HepG2 (cell line): ENCODE measurements around the gene SMYD2. TPM values are rescaled to one million over a fixed set of nuclear protein-coding genes. Genes with fewer than 3 reads are reported as not detected.
A peak's percentile ranks its signal among the peaks of the same experiment; 100 is the strongest.

Experiments
- ATAD3A ChIP-seq: sonication (generic); formaldehyde crosslinking; IDR thresholded peaks from 2 replicates; pipeline ENCODE4 v1.4.0; 2020; ENCODE audit warnings: missing genetic modification reagents
- ATF7-NPFF ChIP-seq: sonication (generic); formaldehyde crosslinking; IDR thresholded peaks from 2 replicates; pipeline ENCODE4 v1.8.1; 2023; ENCODE audit warnings: mild to moderate bottlenecking, low read depth, missing genetic modification reagents, moderate library complexity
- ATRX ChIP-seq: sonication (generic); formaldehyde crosslinking; IDR thresholded peaks from 2 replicates; pipeline ENCODE4 v1.4.0; 2020; ENCODE audit warnings: missing genetic modification reagents, borderline replicate concordance
- DMTF1 ChIP-seq: sonication (generic); formaldehyde crosslinking; IDR thresholded peaks from 2 replicates; pipeline ENCODE4 v1.4.0; 2020; ENCODE audit warnings: mild to moderate bottlenecking, missing genetic modification reagents
- GZF1 ChIP-seq: sonication (generic); formaldehyde crosslinking; IDR thresholded peaks from 2 replicates; pipeline ENCODE4 v1.5.1; 2020; ENCODE audit warnings: mild to moderate bottlenecking, missing genetic modification reagents
- HNF4A ChIP-seq: sonication (generic); formaldehyde crosslinking; IDR thresholded peaks from 2 replicates; pipeline ENCODE4 v1.4.0; 2020; ENCODE audit warnings: missing genetic modification reagents
- JARID2 ChIP-seq: sonication (generic); formaldehyde crosslinking; IDR thresholded peaks from 2 replicates; pipeline ENCODE4 v1.8.1; 2023; ENCODE audit warnings: missing genetic modification reagents, inconsistent platforms; ENCODE audit not compliant: insufficient replicate concordance
- MXD1 ChIP-seq: sonication (generic); formaldehyde crosslinking; IDR thresholded peaks from 2 replicates; pipeline ENCODE4 v1.4.0; 2020; ENCODE audit warnings: mild to moderate bottlenecking, missing genetic modification reagents
- NFKB2 ChIP-seq: sonication (generic); formaldehyde crosslinking; IDR thresholded peaks from 2 replicates; pipeline ENCODE4 v1.4.0; 2020; ENCODE audit warnings: missing genetic modification reagents, borderline replicate concordance
- RFX1 ChIP-seq: fragments of 450-650 bp; IDR thresholded peaks from 2 replicates; pipeline ENCODE4 v1.6.1; 2017
- SP2 ChIP-seq: sonication (generic); formaldehyde crosslinking; IDR thresholded peaks from 2 replicates; pipeline ENCODE4 v1.5.1; 2020; ENCODE audit warnings: mild to moderate bottlenecking, missing genetic modification reagents
- TOPORS ChIP-seq: sonication (generic); formaldehyde crosslinking; IDR thresholded peaks from 2 replicates; pipeline ENCODE4 v1.8.0; 2023; ENCODE audit warnings: mild to moderate bottlenecking, missing genetic modification reagents
- XBP1 ChIP-seq: sonication (generic); formaldehyde crosslinking; IDR thresholded peaks from 2 replicates; pipeline ENCODE4 v1.5.0; 2020; ENCODE audit warnings: missing genetic modification reagents
- XRCC5 ChIP-seq: fragments of 200-400 bp; formaldehyde crosslinking; optimal IDR thresholded peaks from 2 replicates; pipeline ENCODE3; 2017; ENCODE audit warnings: mild to moderate bottlenecking, low read length
- ZBTB42 ChIP-seq: sonication (generic); formaldehyde crosslinking; IDR thresholded peaks from 2 replicates; pipeline ENCODE4 v1.5.0; 2020; ENCODE audit warnings: mild to moderate bottlenecking, missing genetic modification reagents
- ZNF235 ChIP-seq: sonication (generic); formaldehyde crosslinking; IDR thresholded peaks from 2 replicates; pipeline ENCODE4 v1.8.1; 2023; ENCODE audit warnings: mild to moderate bottlenecking, missing genetic modification reagents, borderline replicate concordance
- ZNF672 ChIP-seq: sonication (generic); formaldehyde crosslinking; IDR thresholded peaks from 2 replicates; pipeline ENCODE4 v1.8.1; 2022; ENCODE audit warnings: missing genetic modification reagents
- ZNF75D ChIP-seq: sonication (generic); formaldehyde crosslinking; IDR thresholded peaks from 2 replicates; pipeline ENCODE4 v1.8.1; 2023; ENCODE audit warnings: missing genetic modification reagents, mild to moderate bottlenecking, borderline replicate concordance
- polyA plus RNA-seq, 8 experiments: library from polyadenylated mRNA; depleted of rRNA in 3 of 8; stranded (reverse) in 7 of 8; unstranded in 1 of 8; fragments of >200 nt; fragmentation: Illumina TruSeq in 4 of 8; extraction: Trizol in 4 of 8; gene quantifications; 2 replicates each; pipeline versions ENCODE4 v1.2.1 to v1.2.3, GENCODE V29; 2011 to 2016; ENCODE audit warnings: low read depth in 4 of 8, missing spikeins in 1 of 8, mixed read lengths in 1 of 8; ENCODE audit not compliant: insufficient read depth in 1 of 8
- total RNA-seq, 5 experiments: library from RNA; depleted of rRNA; stranded (reverse); fragments of >200 nt; fragmentation: Illumina TruSeq; extraction: Trizol; gene quantifications; 2 replicates each; pipeline ENCODE4 v1.2.3, GENCODE V29; 2016; ENCODE audit warnings: low read depth in 1 of 5
- TF ChIP-seq, protein P1 (sequence below): sonication (generic); formaldehyde crosslinking; IDR thresholded peaks from 2 replicates; pipeline ENCODE4 v1.4.0; 2020; ENCODE audit warnings: missing genetic modification reagents
- TF ChIP-seq, protein P2 (sequence below): sonication (generic); formaldehyde crosslinking; IDR thresholded peaks from 2 replicates; pipeline ENCODE4 v1.4.0; 2020; ENCODE audit warnings: low read depth, mild to moderate bottlenecking, missing genetic modification reagents
- TF ChIP-seq, protein P3 (sequence below): sonication (generic); formaldehyde crosslinking; IDR thresholded peaks from 2 replicates; pipeline ENCODE4 v1.4.0; 2020; ENCODE audit warnings: missing genetic modification reagents, borderline replicate concordance

The SMYD2 gene
- total and polyA plus RNA-seq, 2 of the 13 experiments (the other 11 are each of a cell fraction or from before 2014, with no cell fraction given) = 72.7 to 139 TPM

DNA sequence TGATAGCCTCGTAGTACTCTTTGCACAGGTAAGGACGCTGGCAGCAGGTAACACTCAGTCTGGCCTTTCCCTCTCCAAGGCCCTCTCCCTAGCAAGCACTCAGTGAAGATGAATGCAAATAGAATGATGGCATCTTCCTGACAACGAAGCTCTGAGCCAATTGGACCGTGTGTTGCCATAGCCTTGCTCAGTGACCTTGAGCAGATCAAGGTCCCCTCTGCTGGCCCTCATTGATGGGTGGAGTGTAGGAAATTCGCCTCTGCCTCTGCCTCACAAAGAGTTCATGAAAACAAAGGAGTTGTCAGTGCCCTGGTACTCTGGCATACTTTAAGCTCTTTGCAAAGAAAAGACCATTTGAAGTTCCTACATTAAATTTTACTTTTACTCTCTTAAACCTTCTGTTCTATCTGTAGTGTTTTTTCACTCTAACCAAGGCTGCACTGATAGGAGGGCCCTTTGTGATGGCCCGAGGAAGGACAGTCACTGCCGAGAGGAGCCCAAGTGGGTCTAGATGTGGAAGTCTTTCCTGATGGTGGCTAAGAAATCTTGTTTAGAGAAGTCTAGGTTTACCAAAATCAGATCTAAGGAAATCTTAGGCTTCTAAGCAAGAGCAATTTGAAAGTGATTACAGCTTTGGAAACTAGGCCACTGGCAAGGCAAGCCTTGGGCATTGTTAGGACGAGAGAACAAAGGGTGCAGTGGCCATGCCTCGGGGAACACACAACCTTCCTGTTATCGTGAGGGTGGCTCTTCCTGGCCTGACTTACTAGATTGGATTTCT is 38.2 kb downstream of the SMYD2 start (continued):
- TF ChIP-seq, protein P1, sequence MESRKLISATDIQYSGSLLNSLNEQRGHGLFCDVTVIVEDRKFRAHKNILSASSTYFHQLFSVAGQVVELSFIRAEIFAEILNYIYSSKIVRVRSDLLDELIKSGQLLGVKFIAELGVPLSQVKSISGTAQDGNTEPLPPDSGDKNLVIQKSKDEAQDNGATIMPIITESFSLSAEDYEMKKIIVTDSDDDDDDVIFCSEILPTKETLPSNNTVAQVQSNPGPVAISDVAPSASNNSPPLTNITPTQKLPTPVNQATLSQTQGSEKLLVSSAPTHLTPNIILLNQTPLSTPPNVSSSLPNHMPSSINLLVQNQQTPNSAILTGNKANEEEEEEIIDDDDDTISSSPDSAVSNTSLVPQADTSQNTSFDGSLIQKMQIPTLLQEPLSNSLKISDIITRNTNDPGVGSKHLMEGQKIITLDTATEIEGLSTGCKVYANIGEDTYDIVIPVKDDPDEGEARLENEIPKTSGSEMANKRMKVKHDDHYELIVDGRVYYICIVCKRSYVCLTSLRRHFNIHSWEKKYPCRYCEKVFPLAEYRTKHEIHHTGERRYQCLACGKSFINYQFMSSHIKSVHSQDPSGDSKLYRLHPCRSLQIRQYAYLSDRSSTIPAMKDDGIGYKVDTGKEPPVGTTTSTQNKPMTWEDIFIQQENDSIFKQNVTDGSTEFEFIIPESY (CRISPR knock-in tag) = no peak
- TF ChIP-seq MXD1 (CRISPR knock-in tag) (no peak), ATRX (CRISPR knock-in tag) (no peak), HNF4A (CRISPR knock-in tag) (peak; percentile 76), NFKB2 (CRISPR knock-in tag) (no peak), ZNF235 (CRISPR knock-in tag) (no peak), XBP1 (CRISPR knock-in tag) (no peak), XRCC5 (no peak), ATAD3A (no peak), ZNF75D (CRISPR knock-in tag) (no peak), SP2 (CRISPR knock-in tag) (no peak), JARID2 (no peak), RFX1 (peak; percentile 61), ZNF672 (CRISPR knock-in tag) (no peak), ZBTB42 (no peak), TOPORS (CRISPR knock-in tag) (no peak), DMTF1 (CRISPR knock-in tag) (no peak), ATF7-NPFF (CRISPR knock-in tag) (no peak), GZF1 (no peak)
- TF ChIP-seq, protein P2, sequence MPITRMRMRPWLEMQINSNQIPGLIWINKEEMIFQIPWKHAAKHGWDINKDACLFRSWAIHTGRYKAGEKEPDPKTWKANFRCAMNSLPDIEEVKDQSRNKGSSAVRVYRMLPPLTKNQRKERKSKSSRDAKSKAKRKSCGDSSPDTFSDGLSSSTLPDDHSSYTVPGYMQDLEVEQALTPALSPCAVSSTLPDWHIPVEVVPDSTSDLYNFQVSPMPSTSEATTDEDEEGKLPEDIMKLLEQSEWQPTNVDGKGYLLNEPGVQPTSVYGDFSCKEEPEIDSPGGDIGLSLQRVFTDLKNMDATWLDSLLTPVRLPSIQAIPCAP = no peak
- TF ChIP-seq, protein P3, sequence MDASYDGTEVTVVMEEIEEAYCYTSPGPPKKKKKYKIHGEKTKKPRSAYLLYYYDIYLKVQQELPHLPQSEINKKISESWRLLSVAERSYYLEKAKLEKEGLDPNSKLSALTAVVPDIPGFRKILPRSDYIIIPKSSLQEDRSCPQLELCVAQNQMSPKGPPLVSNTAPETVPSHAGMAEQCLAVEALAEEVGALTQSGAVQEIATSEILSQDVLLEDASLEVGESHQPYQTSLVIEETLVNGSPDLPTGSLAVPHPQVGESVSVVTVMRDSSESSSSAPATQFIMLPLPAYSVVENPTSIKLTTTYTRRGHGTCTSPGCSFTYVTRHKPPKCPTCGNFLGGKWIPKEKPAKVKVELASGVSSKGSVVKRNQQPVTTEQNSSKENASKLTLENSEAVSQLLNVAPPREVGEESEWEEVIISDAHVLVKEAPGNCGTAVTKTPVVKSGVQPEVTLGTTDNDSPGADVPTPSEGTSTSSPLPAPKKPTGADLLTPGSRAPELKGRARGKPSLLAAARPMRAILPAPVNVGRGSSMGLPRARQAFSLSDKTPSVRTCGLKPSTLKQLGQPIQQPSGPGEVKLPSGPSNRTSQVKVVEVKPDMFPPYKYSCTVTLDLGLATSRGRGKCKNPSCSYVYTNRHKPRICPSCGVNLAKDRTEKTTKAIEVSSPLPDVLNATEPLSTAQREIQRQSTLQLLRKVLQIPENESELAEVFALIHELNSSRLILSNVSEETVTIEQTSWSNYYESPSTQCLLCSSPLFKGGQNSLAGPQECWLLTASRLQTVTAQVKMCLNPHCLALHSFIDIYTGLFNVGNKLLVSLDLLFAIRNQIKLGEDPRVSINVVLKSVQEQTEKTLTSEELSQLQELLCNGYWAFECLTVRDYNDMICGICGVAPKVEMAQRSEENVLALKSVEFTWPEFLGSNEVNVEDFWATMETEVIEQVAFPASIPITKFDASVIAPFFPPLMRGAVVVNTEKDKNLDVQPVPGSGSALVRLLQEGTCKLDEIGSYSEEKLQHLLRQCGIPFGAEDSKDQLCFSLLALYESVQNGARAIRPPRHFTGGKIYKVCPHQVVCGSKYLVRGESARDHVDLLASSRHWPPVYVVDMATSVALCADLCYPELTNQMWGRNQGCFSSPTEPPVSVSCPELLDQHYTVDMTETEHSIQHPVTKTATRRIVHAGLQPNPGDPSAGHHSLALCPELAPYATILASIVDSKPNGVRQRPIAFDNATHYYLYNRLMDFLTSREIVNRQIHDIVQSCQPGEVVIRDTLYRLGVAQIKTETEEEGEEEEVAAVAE = no peak
